ENCODE data around the gene ANKLE1. TPM values are rescaled to one million over a fixed set of nuclear protein-coding genes. Genes with fewer than 3 reads are reported as not detected.

Gene ANKLE1
- total RNA-seq, 2 experiments from 2014 or later, result 2.9 to 3.1 TPM

DNA sequence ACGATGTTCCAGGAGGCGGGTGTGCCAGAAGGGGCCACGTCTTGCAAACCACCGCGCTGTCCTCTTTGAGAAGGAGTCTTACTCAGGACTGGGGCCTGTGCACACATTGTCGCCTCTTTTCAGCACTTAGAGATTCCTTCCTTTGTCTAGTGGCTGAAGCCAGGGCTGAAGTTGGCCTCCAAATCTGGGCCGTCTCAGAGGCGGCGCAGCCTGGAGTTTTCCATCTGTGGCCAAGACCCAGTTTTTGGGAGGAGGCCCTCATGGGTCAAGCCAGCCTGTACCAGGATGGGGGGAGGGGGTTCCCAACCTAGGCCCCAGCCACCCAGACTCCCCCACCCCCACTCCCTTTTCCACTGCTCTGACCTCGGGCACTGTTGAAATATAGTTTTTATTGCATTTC is 41.2 kb downstream of the ANKLE1 start:
- POLR2A ChIA-PET, result no interaction called here
- Mint-ChIP-seq H3K4me3 (no peak overlapping the region), H3K9me3 (ENCODE audit: low read depth) (no peaks in the 10 kb centered on the region), H3K27me3 (no peaks in the 10 kb centered on the region), H3K27ac (no peak overlapping the region), H3K36me3 (ENCODE audit: low read depth) (peaks cover 16% of the 10 kb centered on the region), H3K4me1 (peaks cover 4% of the 10 kb centered on the region)
- ATAC-seq, result no peak
- no peak for DNase-seq
- CTCF ChIA-PET, result no interaction called here
- intact Hi-C loops (cut with DNase I, micrococcal nuclease), result no loop called here

DNA sequence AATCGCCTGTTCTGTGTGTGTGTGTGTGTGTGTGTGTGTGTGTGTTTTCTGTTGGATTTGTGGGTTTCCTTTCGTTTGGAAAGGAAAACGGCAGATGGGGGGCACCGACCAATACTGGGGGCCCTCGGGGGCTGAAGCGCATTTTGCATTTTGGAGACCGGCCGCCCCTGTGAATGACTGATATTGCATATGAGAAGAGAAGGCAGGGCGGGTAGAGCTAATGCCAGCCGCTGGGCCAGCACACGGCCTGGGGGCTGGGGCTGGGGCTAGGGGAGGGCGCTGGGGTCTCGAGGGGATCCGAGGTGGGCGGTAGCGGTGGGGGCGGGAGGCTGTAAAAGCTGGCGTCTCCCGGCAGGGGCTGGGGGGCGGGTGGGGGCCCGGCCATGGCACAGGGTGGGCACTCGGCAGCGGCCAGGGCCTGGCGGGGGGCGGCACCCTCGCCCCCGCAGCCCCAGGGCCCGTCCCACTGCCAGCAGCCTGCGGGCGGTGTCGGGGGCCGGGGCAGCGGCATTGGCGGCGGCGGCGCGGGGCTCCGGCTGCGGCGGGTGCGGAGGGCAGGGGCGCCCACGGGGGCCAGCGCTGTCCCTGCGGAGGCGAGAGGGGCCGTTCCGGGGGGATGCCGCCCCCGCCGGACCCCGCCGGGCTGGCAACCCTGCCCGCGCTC is 41.7 kb downstream of the ANKLE1 start:
- H3K4me1 Mint-ChIP-seq, result peaks cover 6% of the 10 kb centered on the region
- no peak overlapping the region for H3K4me3 Mint-ChIP-seq
- DNase-seq (no peak), ATAC-seq (no peak)
- no peak overlapping the region for H3K27ac Mint-ChIP-seq
- CTCF ChIA-PET, result no interaction called here
- peaks cover 16% of the 10 kb centered on the region for H3K36me3 Mint-ChIP-seq (ENCODE audit: low read depth)
- no peaks in the 10 kb centered on the region for H3K9me3 Mint-ChIP-seq (ENCODE audit: low read depth)
- H3K27me3 Mint-ChIP-seq, result no peaks in the 10 kb centered on the region
- POLR2A ChIA-PET, result no interaction called here
- intact Hi-C loops (cut with DNase I, micrococcal nuclease), result no loop called here

DNA sequence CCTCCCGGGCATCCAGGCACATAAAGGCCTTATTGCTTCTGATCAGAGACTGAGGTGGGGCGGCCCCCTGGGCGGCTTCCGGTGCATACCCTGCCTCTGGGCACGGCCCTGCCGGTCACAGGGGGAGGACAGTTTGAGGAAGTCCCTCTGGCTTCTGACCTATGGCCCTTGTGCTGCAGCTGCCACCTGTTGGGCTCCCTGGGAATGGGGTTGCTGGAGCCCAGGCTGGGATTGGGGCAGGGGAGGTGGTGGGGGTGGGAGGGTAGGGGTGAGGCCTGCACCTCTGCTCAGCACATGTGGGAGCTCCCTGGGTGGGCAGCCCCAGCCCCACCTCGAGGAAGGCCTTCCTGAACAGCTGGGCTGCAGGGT is 42.2 kb downstream of the ANKLE1 start:
- ATAC-seq, result peak; percentile 43

DNA sequence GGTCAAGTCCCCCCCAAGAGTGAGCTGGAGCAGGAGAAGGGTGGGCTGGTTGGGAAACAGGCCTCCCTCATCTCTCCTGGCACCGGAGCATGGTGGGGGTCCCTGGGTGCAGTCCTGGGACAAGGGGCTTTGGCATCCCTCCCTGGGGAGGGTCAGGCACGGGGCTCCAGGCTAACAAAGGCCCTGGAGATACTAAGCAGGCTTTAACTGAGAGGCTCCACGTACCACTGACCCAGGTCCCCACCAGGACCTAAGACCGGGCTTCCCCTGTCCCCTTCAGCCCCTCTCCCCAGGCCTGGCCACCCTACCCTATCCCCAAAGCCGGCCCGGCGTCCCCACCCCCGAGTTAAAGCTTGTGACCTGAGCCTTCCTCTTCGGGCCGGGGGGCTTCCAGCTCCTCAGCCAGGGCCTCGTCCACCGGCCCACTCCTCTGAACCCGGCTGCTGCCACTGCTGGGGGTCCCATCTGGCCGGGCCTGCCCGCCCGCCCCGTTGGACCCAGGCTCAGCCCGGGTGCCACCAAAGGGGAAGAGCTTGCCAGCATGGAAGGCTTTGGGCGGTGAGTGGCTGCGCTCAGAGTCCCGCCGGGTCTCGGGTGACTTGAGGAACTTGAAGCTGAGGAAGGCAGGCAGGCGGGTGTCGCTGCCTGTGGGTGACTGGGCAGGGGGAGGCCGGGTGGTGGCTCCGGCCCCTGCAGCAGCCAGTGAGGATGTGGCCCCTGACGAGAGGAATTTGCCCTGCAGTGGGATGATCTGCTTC is 42.8 kb downstream of the ANKLE1 start:
- no peak overlapping the region for H3K27ac Mint-ChIP-seq
- peaks cover 16% of the 10 kb centered on the region for H3K36me3 Mint-ChIP-seq (ENCODE audit: low read depth)
- intact Hi-C loops (cut with DNase I, micrococcal nuclease), result no loop called here
- CTCF ChIA-PET, result no interaction called here
- H3K4me1 Mint-ChIP-seq, result peaks cover 6% of the 10 kb centered on the region
- DNase-seq, result no peak
- H3K27me3 Mint-ChIP-seq, result no peaks in the 10 kb centered on the region
- no peak overlapping the region for H3K4me3 Mint-ChIP-seq
- no peaks in the 10 kb centered on the region for H3K9me3 Mint-ChIP-seq (ENCODE audit: low read depth)
- ATAC-seq, result no peak
- POLR2A ChIA-PET, result interaction anchor here (0.7 kb wide), 1 partner anchor 11 kb away, joined by 3 read pairs; no protein-coding TSS in a partner anchor

More for the DNA sequence above, 42.2 kb downstream of the ANKLE1 start:
- POLR2A ChIA-PET, result no interaction called here
- Mint-ChIP-seq H3K27ac (no peak overlapping the region), H3K27me3 (no peaks in the 10 kb centered on the region), H3K4me3 (no peak overlapping the region), H3K36me3 (ENCODE audit: low read depth) (peaks cover 16% of the 10 kb centered on the region), H3K9me3 (ENCODE audit: low read depth) (no peaks in the 10 kb centered on the region), H3K4me1 (peaks cover 6% of the 10 kb centered on the region)
- intact Hi-C loops (cut with DNase I, micrococcal nuclease), result no loop called here
- CTCF ChIA-PET, result no interaction called here
- peak; percentile 45 for DNase-seq

DNA sequence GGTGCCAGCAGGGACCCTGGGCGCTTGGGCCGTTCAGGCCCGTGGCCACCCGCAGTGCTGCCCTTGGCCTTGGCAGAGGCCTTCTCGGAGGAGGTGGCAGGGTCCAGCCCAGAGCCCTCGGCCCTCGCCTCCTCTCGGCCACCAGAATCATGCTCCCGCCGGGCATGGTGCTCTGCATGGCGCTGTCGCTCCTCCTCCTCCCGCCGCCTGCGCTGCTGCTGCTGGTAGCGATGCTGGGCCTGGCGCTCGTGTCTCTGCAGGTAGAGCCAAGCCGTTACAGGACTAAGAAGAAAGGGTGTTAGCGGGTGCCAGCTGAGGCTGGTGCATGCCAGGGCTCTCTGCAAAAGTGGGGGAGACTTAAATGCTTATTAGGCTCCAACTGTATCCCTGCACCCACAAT is 43.4 kb downstream of the ANKLE1 start:
- CTCF ChIA-PET, result no interaction called here
- H3K27ac Mint-ChIP-seq, result no peak overlapping the region
- H3K4me3 Mint-ChIP-seq, result no peak overlapping the region
- no peaks in the 10 kb centered on the region for H3K27me3 Mint-ChIP-seq
- no peaks in the 10 kb centered on the region for H3K9me3 Mint-ChIP-seq (ENCODE audit: low read depth)
- DNase-seq (no peak), ATAC-seq (no peak)
- H3K4me1 Mint-ChIP-seq, result peaks cover 10% of the 10 kb centered on the region
- intact Hi-C loops (cut with DNase I, micrococcal nuclease), result no loop called here
- POLR2A ChIA-PET, result interaction anchor here (0.7 kb wide), 1 partner anchor 10 kb away, joined by 3 read pairs; no protein-coding TSS in a partner anchor
- peaks cover 13% of the 10 kb centered on the region for H3K36me3 Mint-ChIP-seq (ENCODE audit: low read depth)

GRCh38 chr19:17325881-17326594 is 44.3 kb downstream of the ANKLE1 start:
- Mint-ChIP-seq H3K27me3 (no peaks in the 10 kb centered on the region), H3K4me3 (no peak overlapping the region), H3K36me3 (ENCODE audit: low read depth) (peaks cover 5% of the 10 kb centered on the region), H3K27ac (no peak overlapping the region), H3K4me1 (peaks cover 13% of the 10 kb centered on the region), H3K9me3 (ENCODE audit: low read depth) (no peaks in the 10 kb centered on the region)
- CTCF ChIA-PET, result interaction anchor here (0.9 kb wide), 1 partner anchor 20 kb away, joined by 3 read pairs; no protein-coding TSS in a partner anchor
- no peak for DNase-seq
- POLR2A ChIA-PET, result no interaction called here
- ATAC-seq, result no peak
- intact Hi-C loops (cut with DNase I, micrococcal nuclease), result no loop called here

DNA sequence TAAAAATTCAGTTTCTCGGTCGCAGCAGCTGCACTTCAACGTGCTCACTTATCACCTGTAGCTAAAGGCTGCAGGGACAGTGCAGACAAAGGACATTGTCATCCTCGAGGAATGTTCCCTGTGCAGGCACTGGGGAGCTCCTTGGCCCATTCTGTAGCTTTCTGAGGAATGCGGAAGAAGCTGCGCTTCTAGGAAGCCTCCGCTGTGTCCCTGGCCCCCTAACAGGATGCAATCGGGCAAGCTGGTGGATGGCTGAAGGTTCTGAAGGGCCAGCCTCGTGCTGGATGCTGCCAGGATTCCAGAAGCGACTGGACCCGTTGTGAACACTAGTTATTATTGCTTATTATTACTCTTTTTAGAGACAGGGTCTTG is 44.9 kb downstream of the ANKLE1 start:
- no peak for ATAC-seq
- intact Hi-C loops (cut with DNase I, micrococcal nuclease), result no loop called here

DNA sequence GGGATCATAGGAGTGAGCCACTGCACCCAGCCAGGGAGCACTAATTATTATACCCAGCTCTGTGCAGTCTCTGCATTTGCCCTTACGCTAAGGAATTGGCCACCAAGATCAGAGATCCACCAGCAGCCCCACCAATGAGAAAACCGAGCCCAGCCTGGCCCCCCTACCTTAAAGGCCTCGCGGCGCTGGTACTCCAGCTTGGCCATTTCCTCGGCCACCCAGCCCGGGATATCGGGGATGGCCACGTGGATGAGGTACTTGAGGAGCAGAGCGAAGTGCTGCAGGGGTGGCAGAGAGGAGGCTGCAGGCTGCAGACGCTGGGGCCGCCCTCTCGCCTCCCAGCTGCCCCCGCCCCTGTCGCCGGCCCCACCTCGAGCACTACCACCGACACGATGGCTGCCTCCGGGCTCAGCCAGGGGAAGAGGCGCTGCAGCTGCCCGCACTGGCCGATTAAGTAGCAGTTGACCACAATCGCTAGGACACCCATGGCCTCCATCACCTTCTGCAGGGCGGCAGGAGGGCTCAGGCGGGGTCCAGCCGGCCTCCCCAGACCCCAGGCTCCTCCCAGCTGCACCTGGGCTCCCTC is 45.5 kb downstream of the ANKLE1 start:
- ATAC-seq, result no peak
- CTCF ChIA-PET, result interaction anchor here (1.1 kb wide), 1 partner anchor 17 kb away, joined by 3 read pairs; no protein-coding TSS in a partner anchor
- H3K4me1 Mint-ChIP-seq, result peaks cover 13% of the 10 kb centered on the region

More for the DNA sequence above, 44.9 kb downstream of the ANKLE1 start:
- Mint-ChIP-seq H3K27ac (no peak overlapping the region), H3K4me3 (no peak overlapping the region), H3K9me3 (ENCODE audit: low read depth) (no peaks in the 10 kb centered on the region), H3K4me1 (peaks cover 13% of the 10 kb centered on the region), H3K27me3 (no peaks in the 10 kb centered on the region), H3K36me3 (ENCODE audit: low read depth) (peaks cover 5% of the 10 kb centered on the region)
- no peak for DNase-seq
- POLR2A ChIA-PET, result no interaction called here
- CTCF ChIA-PET, result interaction anchor here (0.9 to 1.1 kb wide), 2 partner anchors 16 to 20 kb away, joined by 3 read pairs; no protein-coding TSS in a partner anchor

GRCh38 chr19:17327654-17328516 is 46.2 kb downstream of the ANKLE1 start:
- DNase-seq (peak; percentile 79), ATAC-seq (peak; percentile 64)
- H3K27me3 Mint-ChIP-seq, result no peaks in the 10 kb centered on the region
- peak overlapping the region; percentile 51 for H3K27ac Mint-ChIP-seq
- no peaks in the 10 kb centered on the region for H3K9me3 Mint-ChIP-seq (ENCODE audit: low read depth)
- no peaks in the 10 kb centered on the region for H3K36me3 Mint-ChIP-seq (ENCODE audit: low read depth)
- H3K4me3 Mint-ChIP-seq, result peak overlapping the region; percentile 56
- POLR2A ChIA-PET, result interaction anchor here (0.7 kb wide), 1 partner anchor 19 kb away, joined by 4 read pairs; the partner anchor contains the start of gene DDA1
- CTCF ChIA-PET, result interaction anchor here (0.6 to 1.1 kb wide), 3 partner anchors 17 to 113 kb away, joined by 3 read pairs; partner anchors contain the start of genes BABAM1 and USE1
- intact Hi-C loops (cut with DNase I, micrococcal nuclease), result loop anchor here in 1 of 2 experiments (1.0 kb wide), 1 partner anchor 19 kb away; the partner anchor contains the start of gene DDA1
- H3K4me1 Mint-ChIP-seq, result peaks cover 13% of the 10 kb centered on the region

More for the DNA sequence above, 45.5 kb downstream of the ANKLE1 start:
- intact Hi-C loops (cut with DNase I, micrococcal nuclease), result no loop called here
- H3K4me3 Mint-ChIP-seq, result no peak overlapping the region
- H3K27ac Mint-ChIP-seq, result no peak overlapping the region
- H3K27me3 Mint-ChIP-seq, result no peaks in the 10 kb centered on the region
- H3K9me3 Mint-ChIP-seq (ENCODE audit: low read depth), result no peaks in the 10 kb centered on the region
- no peak for DNase-seq
- peaks cover 3% of the 10 kb centered on the region for H3K36me3 Mint-ChIP-seq (ENCODE audit: low read depth)
- POLR2A ChIA-PET, result no interaction called here

DNA sequence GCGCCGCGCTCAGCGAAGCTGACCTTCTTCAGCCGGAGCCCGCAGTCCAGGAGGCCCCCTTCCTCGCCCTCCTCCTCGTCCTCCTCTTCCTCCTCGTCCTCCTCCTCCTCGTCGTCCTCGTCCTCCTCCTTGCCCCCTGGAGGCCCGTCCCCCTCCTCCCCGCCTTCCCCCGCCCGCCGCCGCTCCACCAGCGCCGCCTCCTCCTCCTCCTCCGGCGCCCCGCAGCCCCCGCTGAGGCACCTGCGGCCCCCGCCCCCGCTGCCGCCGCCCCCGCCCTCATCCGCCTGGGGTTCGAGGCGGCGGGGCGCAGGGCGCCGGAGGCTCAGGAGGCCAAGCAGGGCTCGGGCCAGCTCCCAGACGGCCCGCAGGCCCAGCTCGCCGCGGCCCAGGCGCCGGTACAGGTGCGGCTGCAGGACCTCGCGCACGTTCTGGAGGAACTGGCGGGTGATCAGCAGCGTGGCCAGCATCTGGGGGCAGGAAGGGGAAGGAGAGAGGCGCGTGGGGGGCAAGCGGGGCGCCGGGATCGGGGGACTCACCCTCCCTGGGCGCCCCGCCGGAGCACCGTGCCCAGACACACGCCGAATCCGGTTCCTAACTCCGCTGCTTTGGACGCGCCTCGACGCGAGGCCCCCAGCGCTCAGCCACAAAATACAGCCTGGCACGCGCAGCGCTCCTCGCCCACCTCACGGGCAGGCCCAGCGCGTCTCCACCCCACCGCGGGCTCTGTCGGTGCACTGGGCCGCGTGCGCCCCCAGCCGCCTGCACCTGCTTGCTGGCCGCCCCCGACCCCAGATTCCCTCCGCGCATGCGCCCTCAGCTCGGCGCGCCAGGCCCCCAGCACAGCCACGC is 47.0 kb downstream of the ANKLE1 start:
- no peak overlapping the region for H3K27ac Mint-ChIP-seq
- intact Hi-C loops (cut with DNase I, micrococcal nuclease), result loop anchor here in 1 of 2 experiments (1.0 kb wide), 1 partner anchor 19 kb away; the partner anchor contains the start of gene DDA1
- no peaks in the 10 kb centered on the region for H3K27me3 Mint-ChIP-seq
- peak; percentile 10 for ATAC-seq
- H3K4me1 Mint-ChIP-seq, result peaks cover 16% of the 10 kb centered on the region
- H3K36me3 Mint-ChIP-seq (ENCODE audit: low read depth), result peaks cover 3% of the 10 kb centered on the region
- H3K9me3 Mint-ChIP-seq (ENCODE audit: low read depth), result no peaks in the 10 kb centered on the region
- ChIA-PET POLR2A (interaction anchor here (0.7 kb wide), 1 partner anchor 20 kb away, joined by 4 read pairs; the partner anchor contains the start of gene DDA1), CTCF (interaction anchor here (1.1 kb wide), 1 partner anchor 114 kb away, joined by 3 read pairs; the partner anchor contains the start of gene USE1)
- peak; percentile 55 for DNase-seq
- H3K4me3 Mint-ChIP-seq, result peak overlapping the region; percentile 56

Data from activated CD4-positive, alpha-beta T cell treated with anti-CD3 and anti-CD28 coated beads for 36 hours (primary cell).